ENCODE results near the gene MRPL48.

DNA sequence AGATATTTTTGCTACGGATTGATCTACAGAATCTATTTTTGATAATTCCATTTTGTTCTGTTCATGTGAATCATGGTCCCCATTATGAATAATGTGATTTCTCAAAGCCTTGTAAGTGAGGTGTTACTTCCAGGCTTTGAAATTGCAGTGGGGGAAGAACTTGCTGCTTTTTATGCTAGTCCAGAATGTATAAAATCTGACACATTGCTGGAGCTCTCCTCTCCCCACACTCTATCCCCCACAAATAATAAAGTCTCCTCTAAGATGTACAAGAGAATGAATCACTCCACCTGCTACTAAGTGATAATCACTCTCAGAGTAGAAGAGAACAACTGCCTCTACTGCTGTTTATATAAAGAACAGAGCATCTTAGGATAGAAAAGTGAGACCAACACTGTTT is 20.9 kb upstream of the MRPL48 start:
- TF ChIP-seq, protein P1, sequence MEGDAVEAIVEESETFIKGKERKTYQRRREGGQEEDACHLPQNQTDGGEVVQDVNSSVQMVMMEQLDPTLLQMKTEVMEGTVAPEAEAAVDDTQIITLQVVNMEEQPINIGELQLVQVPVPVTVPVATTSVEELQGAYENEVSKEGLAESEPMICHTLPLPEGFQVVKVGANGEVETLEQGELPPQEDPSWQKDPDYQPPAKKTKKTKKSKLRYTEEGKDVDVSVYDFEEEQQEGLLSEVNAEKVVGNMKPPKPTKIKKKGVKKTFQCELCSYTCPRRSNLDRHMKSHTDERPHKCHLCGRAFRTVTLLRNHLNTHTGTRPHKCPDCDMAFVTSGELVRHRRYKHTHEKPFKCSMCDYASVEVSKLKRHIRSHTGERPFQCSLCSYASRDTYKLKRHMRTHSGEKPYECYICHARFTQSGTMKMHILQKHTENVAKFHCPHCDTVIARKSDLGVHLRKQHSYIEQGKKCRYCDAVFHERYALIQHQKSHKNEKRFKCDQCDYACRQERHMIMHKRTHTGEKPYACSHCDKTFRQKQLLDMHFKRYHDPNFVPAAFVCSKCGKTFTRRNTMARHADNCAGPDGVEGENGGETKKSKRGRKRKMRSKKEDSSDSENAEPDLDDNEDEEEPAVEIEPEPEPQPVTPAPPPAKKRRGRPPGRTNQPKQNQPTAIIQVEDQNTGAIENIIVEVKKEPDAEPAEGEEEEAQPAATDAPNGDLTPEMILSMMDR (IDR thresholded peaks at IDR 0.05 in 8 of 11, conservative IDR thresholded peaks at IDR 0.05 in 3 of 11), result no peak
- no peak for TF ChIP-seq POLR2A (IDR thresholded peaks at IDR 0.05)
